ENCODE measurements around the gene FAM227A.

FAM227A gene

GRCh38 chr22:38655519-38656255, 505 bp downstream of the FAM227A start:
- TF ChIP-seq CTCF (IDR thresholded peaks at IDR 0.05; ENCODE audit: low read depth, low read length) (no peak), EZH2phosphoT487 (IDR thresholded peaks at IDR 0.05; ENCODE audit: low read depth) (no peak)
- H2AFZ ChIP-seq (ENCODE audit: low read depth, low read length) = peak overlapping the region; percentile 93
- no peaks in the 10 kb centered on the region for H4K20me1 ChIP-seq (ENCODE audit: insufficient read depth, low read length)
- no peaks in the 10 kb centered on the region for H3K36me3 ChIP-seq (replicated peaks; ENCODE audit: low read depth, low read length)
- H3K27ac ChIP-seq (ENCODE audit: low read length) = no peak overlapping the region
- H3K79me2 ChIP-seq (ENCODE audit: low read length) = peaks cover 7% of the 10 kb centered on the region
- H3K4me2 ChIP-seq (ENCODE audit: low read length) = peak overlapping the region; percentile 99
- peaks cover 8% of the 10 kb centered on the region for H3K4me1 ChIP-seq (ENCODE audit: low read length)
- H3K9me3 ChIP-seq (ENCODE audit: insufficient read depth, low read length) = no peaks in the 10 kb centered on the region
- H3K4me3 ChIP-seq (ENCODE audit: low read length) = peak overlapping the region; percentile 80
- no peaks in the 10 kb centered on the region for H3K27me3 ChIP-seq (ENCODE audit: low read depth, low read length)
- peak overlapping the region; percentile 82 for H3K9ac ChIP-seq (ENCODE audit: low read length)

- no peak overlapping the region for H3K4me2 ChIP-seq (ENCODE audit: low read length)
- H3K79me2 ChIP-seq (ENCODE audit: low read length) = peaks cover 7% of the 10 kb centered on the region
- H3K36me3 ChIP-seq (replicated peaks; ENCODE audit: low read depth, low read length) = no peaks in the 10 kb centered on the region
- no peak overlapping the region for H3K27ac ChIP-seq (ENCODE audit: low read length)
- H3K9ac ChIP-seq (ENCODE audit: low read length) = no peak overlapping the region
- no peaks in the 10 kb centered on the region for H3K9me3 ChIP-seq (ENCODE audit: insufficient read depth, low read length)
- no peaks in the 10 kb centered on the region for H3K27me3 ChIP-seq (ENCODE audit: low read depth, low read length)
- no peak overlapping the region for H2AFZ ChIP-seq (ENCODE audit: low read depth, low read length)
- H3K4me1 ChIP-seq (ENCODE audit: low read length) = peaks cover 8% of the 10 kb centered on the region
- TF ChIP-seq EZH2phosphoT487 (IDR thresholded peaks at IDR 0.05; ENCODE audit: low read depth) = no peak
- TF ChIP-seq CTCF (IDR thresholded peaks at IDR 0.05; ENCODE audit: low read depth, low read length) = no peak
- H3K4me3 ChIP-seq (ENCODE audit: low read length) = no peak overlapping the region
- H4K20me1 ChIP-seq (ENCODE audit: insufficient read depth, low read length) = no peaks in the 10 kb centered on the region
Measured at GRCh38 chr22:38653741-38654140, 2.5 kb downstream of the FAM227A start.

- Histone ChIP-seq H3K36me3 (replicated peaks; ENCODE audit: low read depth, low read length) (no peaks in the 10 kb centered on the region), H3K9ac (ENCODE audit: low read length) (no peak overlapping the region), H4K20me1 (ENCODE audit: insufficient read depth, low read length) (no peaks in the 10 kb centered on the region), H3K27ac (ENCODE audit: low read length) (no peak overlapping the region), H3K79me2 (ENCODE audit: low read length) (peaks cover 7% of the 10 kb centered on the region), H3K4me1 (ENCODE audit: low read length) (peaks cover 8% of the 10 kb centered on the region), H3K27me3 (ENCODE audit: low read depth, low read length) (no peaks in the 10 kb centered on the region), H3K9me3 (ENCODE audit: insufficient read depth, low read length) (no peaks in the 10 kb centered on the region), H3K4me2 (ENCODE audit: low read length) (no peak overlapping the region), H3K4me3 (ENCODE audit: low read length) (no peak overlapping the region), H2AFZ (ENCODE audit: low read depth, low read length) (no peak overlapping the region)
- TF ChIP-seq EZH2phosphoT487 (IDR thresholded peaks at IDR 0.05; ENCODE audit: low read depth) (no peak), CTCF (IDR thresholded peaks at IDR 0.05; ENCODE audit: low read depth, low read length) (no peak)
Measured at GRCh38 chr22:38652859-38653258, 3.3 kb downstream of the FAM227A start.

- no peak overlapping the region for H3K4me3 ChIP-seq (ENCODE audit: low read length)
- no peaks in the 10 kb centered on the region for H4K20me1 ChIP-seq (ENCODE audit: insufficient read depth, low read length)
- H3K27me3 ChIP-seq (ENCODE audit: low read depth, low read length) = no peaks in the 10 kb centered on the region
- H3K9ac ChIP-seq (ENCODE audit: low read length) = no peak overlapping the region
- no peaks in the 10 kb centered on the region for H3K79me2 ChIP-seq (ENCODE audit: low read length)
- TF ChIP-seq EZH2phosphoT487 (IDR thresholded peaks at IDR 0.05; ENCODE audit: low read depth) = no peak
- TF ChIP-seq CTCF (IDR thresholded peaks at IDR 0.05; ENCODE audit: low read depth, low read length) = no peak
- H3K36me3 ChIP-seq (replicated peaks; ENCODE audit: low read depth, low read length) = no peaks in the 10 kb centered on the region
- H3K27ac ChIP-seq (ENCODE audit: low read length) = no peak overlapping the region
- no peak overlapping the region for H3K4me2 ChIP-seq (ENCODE audit: low read length)
- no peaks in the 10 kb centered on the region for H3K4me1 ChIP-seq (ENCODE audit: low read length)
- no peaks in the 10 kb centered on the region for H3K9me3 ChIP-seq (ENCODE audit: insufficient read depth, low read length)
- H2AFZ ChIP-seq (ENCODE audit: low read depth, low read length) = no peak overlapping the region
Measured at GRCh38 chr22:38649841-38650522, 6.2 kb downstream of the FAM227A start.

Measured in OCI-LY3 (cell line).